Epithelial cell of esophagus (primary cell): Measurements from ENCODE around the gene ANGEL1.

Source experiments
- DNase-seq: peaks from one replicate; pipeline ENCODE4 v3.0.0; 2010; ENCODE audit warnings: low read depth
- H3K4me3 ChIP-seq: 2 replicates; pipeline ENCODE4 v1.5.1; 2011; ENCODE audit warnings: mild to moderate bottlenecking, low read length, control low read depth
- CTCF ChIP-seq: IDR thresholded peaks from 2 replicates; pipeline ENCODE4 v1.5.1; 2011; ENCODE audit warnings: low read depth, mild to moderate bottlenecking, low read length, control low read depth, inconsistent platforms; ENCODE audit not compliant: insufficient read depth; ENCODE audit errors: missing control alignments

Gene ANGEL1

GRCh38 chr14:76774821-76775694, 37.6 kb downstream of the ANGEL1 start:
- no peak for TF ChIP-seq CTCF
- DNase-seq: no peak
- no peak overlapping the region for H3K4me3 ChIP-seq

- no peak for DNase-seq
- H3K4me3 ChIP-seq: no peak overlapping the region
- no peak for TF ChIP-seq CTCF
These were observed 38.5 kb downstream of the ANGEL1 start for GRCh38 chr14:76773956-76774820.

- peak; percentile 6 for TF ChIP-seq CTCF
- no peak overlapping the region for H3K4me3 ChIP-seq
These were observed 39.3 kb downstream of the ANGEL1 start for GRCh38 chr14:76773188-76773885.

GRCh38 chr14:76772300-76773187, 40.1 kb downstream of the ANGEL1 start:
- H3K4me3 ChIP-seq: no peak overlapping the region
- no peak for TF ChIP-seq CTCF
- DNase-seq: no peak

More at GRCh38 chr14:76773188-76773885, 39.3 kb downstream of the ANGEL1 start:
- DNase-seq: peak; percentile 72

GRCh38 chr14:76771437-76771980, 41.2 kb downstream of the ANGEL1 start:
- no peak for DNase-seq
- no peak for TF ChIP-seq CTCF
- H3K4me3 ChIP-seq: no peak overlapping the region
